COLO668 (cell line): Measurements from ENCODE around the gene PRDM11.

Experiments used
- DNase-seq: peaks from one replicate; lab custom pipeline; 2025; ENCODE audit not compliant: unreplicated experiment; lab: John Stamatoyannopoulos, UW

The PRDM11 gene

DNA sequence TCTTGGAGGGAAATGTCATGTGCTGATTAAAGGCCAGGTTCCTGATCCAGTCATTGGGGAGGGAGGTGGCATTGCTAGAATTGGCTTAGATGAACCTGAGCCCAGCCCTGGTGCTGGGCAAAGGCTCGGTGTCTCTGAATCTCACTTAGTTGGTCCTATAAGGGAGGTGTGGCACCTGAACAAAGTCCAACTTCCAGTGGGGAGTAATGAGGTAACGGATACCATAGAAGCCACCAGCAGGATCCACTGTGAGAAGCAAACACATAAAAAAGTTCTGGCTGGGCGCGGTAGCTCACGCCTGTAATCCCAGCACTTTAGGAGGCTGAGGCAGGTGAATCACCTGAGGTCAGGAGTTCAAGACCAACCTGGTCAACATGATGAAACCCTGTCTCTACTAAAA lies 26.6 kb downstream of the PRDM11 start:
- peak; percentile 36 for DNase-seq

DNA sequence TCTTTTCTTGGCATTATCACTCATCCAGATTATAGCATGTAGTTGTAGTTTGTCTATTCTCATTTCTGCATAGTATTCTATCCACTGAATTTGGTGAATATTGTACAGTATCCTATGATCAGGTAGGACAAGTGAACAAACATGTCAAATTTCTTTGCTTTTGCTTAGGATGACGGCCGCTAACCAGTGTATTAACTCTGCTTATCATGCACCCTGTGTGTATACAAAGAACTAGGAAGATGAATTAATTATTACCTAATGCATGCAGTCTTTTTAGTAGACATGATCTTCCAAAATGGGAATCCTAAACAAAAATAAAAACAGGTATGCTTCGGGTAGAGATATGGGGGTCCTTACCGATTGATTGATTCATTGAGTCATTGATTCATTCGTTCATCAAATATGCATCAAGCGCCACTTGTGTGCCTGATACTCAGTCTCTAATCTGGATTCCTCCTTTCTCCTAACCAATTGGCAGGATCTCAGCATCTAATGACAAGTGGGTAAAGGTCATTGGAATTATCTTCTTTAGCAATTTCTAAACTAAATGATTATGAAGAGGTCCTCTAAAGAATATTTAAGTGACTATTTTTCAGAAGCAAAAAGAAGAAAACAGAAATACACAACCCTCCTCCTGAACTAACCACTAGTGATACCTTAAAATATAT lies 27.9 kb downstream of the PRDM11 start:
- DNase-seq, result no peak

DNA sequence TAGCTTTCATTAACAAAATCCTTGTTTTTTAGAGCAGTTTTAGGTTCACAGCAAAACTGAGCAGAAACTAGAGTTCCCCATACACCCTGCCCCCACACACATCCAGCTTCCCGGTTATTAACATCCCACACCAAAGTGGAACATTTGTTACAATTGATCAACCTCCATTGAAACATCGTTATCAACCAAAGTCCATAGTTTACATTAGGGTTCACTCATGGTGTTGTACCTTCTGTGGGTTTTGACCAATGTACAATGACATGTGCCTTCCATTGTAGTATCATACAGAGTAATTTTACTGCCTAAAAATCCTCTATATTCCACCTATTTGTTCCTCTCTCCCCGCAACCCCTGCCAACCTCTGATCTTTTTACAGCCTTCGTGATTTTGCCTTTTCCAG lies 28.5 kb downstream of the PRDM11 start:
- no peak for DNase-seq

DNA sequence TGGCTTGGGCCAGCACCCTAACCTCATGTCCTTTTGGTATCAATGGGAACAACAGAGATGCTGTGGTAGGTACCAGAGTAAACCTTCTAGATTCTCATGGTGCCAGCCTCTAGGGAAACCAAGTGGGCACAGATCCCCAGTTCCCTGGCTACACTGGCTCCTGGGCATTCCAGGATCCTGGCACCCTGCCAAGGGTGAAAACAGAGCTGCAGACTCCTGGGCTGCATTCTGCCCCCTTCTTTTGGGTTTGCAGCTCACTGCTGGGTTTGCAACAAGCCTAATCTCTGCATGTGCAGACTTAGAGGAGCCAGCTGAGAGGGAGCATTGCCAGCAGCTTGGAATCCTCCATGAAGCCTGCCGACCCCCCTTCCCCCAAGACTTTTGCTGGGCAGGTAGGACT lies 30.6 kb downstream of the PRDM11 start:
- peak; percentile 73 for DNase-seq

DNA sequence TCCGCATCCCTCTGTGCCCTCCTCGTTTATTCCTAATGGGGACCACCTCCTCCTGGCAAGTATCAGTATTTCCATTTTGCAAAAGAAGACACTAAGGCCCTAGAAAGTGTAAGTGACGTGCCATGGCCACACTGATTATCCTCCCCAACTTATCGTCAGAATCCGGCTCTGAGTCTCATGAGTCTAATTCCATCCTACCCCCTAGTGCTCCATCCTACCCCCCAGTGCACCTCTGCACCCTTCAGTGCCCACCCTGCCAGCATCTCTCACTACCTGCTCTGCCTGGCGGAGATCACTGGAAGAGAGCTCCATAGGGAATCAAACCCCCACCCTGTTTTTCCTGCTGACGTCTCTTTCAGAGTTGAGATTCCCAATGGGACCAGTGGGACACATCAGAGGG lies 31.8 kb downstream of the PRDM11 start:
- DNase-seq, result no peak

DNA sequence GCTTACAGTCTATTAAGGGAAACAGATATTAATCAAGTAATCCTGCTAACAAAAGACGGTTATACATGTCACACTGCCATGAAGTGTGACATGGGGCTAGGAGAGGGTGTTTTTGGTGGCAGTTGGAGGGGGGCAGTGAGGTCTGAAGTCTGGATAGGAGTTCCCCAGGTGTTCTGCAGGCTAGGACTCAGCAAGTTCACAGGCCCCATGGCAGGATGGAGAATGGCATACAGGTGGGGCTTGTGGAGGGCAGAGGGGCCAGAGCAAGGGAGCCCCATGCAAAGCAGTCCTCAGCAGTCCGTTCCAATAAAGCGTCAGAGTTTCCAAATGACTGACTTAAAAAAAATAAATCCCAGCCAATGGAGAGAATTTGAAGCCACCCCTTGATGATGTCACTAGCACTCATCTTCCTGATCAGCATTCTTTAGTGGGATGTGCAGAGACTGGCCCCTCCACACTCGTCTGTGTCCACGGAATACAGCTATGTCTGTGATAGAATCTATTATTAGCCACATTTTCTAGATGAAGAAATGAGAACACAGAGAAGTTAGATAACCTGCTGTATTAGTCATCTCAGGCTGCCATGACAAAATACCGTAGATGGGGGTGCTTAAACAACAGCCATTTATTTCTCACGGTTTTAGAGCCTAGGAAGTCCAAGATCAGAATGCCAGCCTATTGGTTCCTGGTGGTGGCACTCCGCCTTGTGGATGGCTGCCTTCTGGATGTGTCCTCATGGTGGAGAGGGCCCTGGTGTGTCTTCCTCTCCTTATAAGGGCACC lies 32.6 kb downstream of the PRDM11 start:
- DNase-seq, result peak; percentile 28

DNA sequence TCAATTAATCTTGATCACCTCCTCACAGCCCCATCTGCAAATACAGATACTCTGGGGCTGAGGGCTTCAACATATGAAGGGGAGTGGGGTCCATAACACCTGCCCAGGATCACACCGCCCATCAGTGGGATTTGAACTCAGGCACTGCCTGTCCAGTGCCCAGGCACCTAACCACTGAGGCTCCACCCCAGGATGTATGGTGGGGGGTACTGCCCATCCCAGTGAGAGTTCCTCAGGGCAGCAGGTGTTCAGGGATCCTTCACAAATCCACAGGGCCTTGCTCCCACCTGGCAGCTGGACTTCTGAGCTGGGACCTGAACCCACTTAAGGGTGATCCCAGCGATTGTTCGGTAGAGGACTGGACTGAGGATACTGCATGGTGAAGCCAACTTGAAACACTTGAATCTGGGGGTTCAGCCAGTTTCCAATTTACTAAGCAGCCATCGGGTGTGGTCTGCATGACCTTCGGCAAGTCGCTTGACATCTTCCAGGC lies 33.3 kb downstream of the PRDM11 start:
- peak; percentile 68 for DNase-seq

DNA sequence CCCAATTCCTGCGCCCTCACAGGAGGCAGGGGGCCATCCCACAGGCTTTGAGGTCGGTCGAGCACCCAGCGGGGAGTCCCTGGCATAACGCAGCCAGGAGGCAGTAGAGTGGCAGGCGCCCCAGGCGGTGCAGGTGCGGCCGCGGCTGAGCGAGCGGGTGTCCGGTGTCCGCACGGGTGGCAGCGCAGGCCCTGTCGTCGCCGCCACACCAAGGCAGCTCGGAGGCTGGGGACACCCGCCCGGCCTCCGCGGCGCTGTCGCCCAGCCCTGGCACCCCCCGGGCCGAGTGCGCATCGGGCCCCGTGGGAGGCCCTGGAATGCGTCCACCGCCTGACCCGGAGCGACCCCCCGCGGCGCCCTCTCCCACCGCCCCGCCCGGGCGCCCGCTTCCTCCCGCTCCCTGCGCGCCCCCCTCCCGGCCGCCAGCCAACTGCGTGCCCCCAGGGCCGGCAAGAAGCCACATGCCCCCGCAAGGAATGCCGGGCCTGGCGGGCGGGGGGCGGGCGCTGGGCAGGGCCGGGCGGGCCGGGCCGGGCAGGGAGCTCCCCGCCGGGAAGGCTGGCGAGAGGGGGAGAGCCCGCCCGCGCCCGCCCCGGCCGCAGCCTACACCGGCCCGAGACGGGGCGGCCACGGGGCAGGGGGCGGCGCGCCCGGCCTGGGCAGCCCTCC lies 33.9 kb downstream of the PRDM11 start:
- peak; percentile 95 for DNase-seq

DNA sequence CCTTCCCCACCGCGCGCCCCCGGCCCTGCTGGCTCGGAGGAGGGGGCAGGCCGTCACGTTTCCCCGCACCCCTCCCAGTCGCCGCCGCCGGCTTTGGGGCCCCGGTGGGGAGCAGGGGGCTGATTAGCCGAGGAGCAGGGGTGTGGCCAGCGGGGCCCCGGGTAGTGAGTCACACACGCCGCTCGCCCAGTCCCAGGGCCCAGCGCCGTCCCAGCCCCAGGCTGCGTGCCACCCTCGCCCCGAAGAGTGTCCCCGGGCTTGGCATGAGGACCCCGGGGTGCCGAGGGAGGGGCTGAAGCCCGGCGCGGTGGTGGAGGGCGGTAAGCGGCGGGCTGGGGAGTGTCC lies 34.4 kb downstream of the PRDM11 start:
- peak; percentile 86 for DNase-seq

DNA sequence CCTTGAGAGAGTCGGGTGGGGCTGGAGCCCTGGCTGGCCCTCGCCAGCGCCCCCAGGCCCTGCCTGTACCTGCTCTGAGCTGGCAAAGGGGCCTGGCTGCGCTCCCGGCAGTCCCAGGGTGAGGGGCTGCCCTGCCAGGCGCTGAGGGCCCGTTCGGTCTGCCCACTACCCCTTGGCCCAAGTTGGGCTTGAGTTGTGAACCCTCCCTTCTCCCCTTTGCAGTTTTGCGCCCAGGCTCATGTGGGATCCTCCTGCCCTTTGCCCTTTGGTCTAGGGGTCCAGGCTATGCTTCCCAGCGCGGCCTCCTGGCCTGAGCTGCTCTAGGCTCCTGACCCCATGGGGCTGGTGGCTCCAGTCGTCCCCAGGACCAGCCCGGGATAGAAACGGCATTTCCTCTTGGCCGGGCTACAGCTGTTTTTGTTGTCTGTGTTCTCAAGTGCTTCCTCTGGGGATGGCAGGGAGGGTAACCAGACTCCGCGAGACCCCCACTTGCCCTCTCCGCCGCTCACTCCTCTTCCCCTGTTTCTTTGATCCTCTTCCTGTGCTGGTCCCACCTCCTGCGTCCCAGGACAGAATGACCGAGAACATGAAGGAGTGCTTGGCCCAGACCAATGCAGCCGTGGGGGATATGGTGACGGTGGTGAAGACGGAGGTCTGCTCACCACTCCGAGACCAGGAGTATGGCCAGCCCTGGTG lies 34.9 kb downstream of the PRDM11 start:
- DNase-seq, result no peak

DNA sequence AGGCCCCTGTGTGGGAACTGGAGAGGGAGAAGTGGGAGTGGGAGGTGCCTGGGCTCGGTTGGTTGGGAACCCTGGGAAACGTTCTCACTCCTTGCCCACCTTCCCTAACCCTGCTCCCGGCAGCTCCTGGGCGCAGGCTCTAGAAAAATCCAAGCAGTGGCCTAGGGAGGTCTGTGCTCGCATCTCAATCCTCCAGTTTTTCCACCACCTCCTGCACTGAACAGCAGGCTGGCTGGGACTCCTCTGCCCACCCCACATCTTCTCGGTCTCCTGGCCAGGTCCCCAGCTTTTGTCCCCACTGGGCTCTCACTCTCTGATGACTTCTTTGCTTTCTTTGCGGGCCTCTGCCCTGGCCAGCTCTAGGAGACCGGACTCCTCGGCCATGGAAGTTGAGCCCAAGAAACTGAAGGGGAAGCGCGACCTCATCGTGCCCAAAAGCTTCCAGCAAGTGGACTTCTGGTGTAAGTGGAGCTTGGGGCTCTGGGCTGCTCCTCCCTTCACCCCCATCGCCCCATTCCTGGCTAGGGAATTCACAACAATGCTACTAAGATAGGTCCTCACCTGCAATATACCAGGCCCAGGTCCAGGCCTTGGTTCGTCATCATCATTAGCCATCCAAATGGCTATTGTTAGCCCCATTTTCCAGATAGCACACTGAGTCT lies 35.6 kb downstream of the PRDM11 start:
- DNase-seq, result no peak

DNA sequence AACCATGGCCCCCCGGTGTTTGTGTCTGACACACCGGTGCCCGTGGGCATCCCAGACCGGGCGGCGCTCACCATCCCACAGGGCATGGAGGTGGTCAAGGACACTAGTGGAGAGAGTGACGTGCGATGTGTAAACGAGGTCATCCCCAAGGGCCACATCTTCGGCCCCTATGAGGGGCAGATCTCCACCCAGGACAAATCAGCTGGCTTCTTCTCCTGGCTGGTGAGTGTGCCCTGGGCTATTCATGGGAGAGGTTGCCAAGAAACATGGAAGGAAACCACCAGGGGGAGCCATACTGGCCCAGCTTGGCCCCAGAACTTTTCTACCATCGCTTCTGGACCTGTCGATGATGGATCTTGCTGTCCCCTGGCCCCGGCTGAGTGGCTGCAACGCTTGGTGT lies 36.5 kb downstream of the PRDM11 start:
- DNase-seq, result peak; percentile 25

DNA sequence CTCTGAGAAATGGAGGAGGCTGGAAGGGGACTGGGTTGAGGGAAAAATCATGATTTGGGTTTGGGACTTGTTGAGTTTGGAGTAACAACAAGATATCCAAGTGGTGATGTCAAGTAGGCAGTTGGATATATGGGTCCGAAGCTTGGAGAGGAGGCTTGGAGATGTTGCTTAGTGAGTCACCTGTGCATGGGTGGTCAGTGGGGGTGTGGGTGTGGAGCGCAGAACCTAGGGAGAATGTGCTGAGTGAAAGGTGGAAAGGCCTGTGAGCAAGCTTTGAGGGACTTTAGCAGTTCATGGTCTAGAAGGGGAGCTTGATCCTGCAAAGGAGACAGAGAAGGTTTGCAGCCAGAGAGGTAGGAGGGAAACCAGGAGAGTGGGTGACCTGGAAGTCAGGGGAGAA lies 38.2 kb downstream of the PRDM11 start:
- no peak for DNase-seq

DNA sequence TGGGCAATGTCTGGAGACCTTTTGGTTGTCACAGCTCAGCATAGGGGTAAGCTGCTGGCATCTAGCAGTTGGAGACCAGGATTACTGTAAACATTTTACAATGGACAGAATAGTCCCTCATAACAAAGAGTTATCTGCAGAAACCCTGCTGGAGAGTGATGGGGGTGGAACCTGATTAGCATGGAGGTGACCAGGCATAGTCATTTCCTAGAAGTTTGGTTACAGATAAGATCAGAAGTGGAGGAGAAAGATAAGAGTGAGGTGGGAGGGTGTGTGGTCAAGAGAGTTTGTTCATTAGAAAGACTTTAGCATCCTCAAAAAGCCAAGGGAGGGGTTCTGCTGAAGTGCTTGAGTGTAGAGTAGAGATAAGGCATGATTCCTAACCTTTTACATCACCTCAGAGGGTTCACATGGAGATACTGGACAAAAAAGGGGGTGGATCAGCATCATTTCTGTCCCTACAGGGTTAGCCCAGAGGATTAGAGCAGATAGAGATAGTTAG lies 38.8 kb downstream of the PRDM11 start:
- no peak for DNase-seq

DNA sequence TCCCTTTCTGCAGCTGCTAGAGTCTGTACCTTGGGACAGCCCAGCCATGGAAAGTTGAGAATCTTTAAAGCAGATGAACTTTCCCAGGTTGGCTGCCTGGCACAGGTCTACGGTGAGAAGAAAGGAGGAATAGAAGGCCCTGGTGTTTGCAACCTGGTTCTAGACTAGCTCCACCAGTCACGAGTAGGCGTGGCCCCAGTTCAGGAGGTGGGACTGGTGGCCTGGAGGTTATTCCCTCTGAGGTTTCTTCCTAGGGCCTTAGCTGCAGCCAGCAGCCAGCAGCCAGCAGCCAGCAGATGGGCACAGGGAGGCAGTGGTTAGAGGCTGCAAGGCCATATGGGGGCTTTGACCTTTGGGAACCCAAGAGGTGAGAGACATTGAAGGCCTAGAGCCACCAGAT lies 40.9 kb downstream of the PRDM11 start:
- no peak for DNase-seq

DNA sequence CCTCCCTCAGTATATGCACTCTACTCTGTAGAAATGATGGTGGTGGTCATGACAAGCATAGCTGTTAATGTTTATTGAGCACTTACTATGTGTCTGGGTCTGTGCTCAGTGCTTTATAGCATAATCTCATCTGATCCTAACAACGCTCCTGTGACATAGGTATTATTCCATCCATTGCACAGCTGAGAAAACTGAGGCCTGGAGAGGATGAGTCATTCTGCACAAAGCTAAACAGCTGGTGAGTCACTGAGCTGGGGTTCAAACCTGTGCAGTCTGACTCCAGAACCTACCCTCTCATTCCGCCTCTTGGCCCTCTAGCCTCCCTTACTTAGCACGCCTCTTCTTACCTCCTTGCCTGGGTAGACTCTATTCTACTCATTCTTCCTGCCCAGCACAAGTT lies 41.7 kb downstream of the PRDM11 start:
- DNase-seq, result no peak

DNA sequence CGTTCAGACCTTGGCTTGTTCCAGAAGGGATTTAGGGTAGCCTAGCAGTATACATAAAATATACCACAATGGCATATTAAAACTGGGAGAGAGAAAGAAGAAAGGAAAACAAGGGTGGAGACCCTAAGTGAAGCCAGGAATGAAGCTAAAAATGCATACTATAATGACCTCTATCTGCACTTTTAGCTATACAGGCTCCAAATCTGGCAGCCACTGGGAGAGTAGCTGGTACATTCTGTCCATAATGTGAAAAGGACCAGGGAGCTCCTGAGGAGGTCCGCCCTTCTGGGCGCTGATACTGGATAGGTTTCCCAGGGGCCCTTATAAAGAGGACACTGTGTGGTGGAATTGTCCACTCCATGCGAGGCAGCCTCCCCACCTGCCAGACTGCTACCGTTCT lies 42.8 kb downstream of the PRDM11 start:
- no peak for DNase-seq

DNA sequence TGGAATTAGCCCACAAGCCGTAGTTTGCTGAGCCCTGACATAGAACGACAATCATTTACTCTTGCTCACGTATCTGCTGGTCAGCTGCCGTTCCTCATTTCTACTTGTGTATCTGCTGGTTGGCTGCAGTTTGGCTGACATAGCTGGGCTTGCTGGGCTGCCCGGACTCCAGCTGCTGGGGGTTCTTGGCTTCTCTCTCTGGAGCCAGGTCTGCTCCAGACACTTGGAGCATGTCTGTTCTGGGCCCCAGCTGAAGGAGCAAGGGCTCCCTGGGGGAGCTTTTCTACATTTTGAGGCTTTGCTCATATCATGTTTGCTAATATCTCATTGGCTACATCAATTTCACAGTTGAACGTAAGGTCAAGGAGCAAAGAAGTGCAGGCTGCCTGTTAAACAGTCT lies 47.3 kb downstream of the PRDM11 start:
- no peak for DNase-seq

DNA sequence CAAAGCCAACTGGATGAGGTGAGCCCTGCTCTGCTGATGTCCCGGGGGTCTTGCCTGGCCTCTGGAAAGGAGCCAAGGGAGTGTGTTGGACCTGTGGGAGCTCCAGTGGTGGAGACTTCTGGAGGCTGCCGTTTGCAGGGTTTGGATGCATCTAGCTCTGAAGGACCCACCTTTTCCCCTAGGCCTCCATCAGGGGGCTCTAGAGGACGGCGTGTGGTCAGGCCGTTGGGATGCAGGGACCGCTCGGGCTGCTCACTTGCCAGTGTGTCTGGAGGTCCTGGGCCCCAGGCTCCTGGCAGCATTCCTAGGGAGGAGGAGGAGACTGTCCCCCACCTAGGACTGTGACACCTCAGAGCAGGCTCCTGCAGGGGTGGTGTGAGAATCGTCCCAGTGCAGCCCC lies 58.3 kb downstream of the PRDM11 start:
- DNase-seq, result peak; percentile 19

DNA sequence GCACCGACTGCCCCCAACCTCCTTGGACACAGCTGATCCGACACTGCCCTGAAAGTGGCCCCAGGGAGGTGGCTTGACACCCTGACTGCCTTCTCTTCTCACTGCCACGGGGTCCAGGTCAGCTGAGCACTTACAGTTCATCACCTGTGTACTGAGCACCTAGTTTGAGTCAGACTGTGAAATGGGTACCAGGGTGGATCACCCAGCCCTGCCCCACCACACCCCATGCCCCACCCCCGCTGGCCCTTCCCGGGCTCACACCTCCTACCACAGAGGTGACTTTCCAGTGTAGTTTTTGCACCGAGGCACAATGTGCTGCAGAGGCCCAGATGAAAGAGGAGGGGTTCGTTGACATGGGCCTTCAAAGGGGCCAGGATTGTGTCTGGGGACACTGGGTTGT lies 59.5 kb downstream of the PRDM11 start:
- DNase-seq, result no peak

DNA sequence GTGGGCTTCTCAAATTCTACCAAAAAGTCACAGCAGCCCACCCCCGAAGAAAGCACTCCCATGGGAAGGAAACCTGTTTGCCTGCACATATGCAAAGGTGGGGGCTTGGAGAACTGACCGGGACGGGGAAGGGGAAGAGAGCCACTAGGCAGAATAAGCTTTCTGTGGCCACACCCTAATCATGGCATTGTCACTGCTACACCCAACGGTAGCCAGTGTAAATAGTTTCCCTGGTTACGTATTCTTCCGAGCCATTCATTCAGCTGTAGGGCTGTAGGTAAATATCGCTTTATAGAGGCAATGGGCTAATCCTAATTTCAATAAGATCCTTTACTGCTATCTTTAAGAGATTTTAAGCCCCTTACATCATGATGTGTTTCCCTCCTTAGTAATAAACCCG lies 61.7 kb downstream of the PRDM11 start:
- DNase-seq, result peak; percentile 79
